Thymus (tissue), 11 donors: ENCODE measurements around the gene SDS. TPM values are rescaled to one million over a fixed set of nuclear protein-coding genes. Genes with fewer than 3 reads are reported as not detected.
A peak's percentile ranks its signal among the peaks of the same experiment; 100 is the strongest.

Source experiments
- DNase-seq, 9 donors: peaks; one replicate each; pipeline ENCODE4 v3.0.0-alpha.2; 2013; ENCODE audit warnings: low spot score in 9 of 9, low read depth in 6 of 9, missing footprints in 1 of 9
- H3K27ac ChIP-seq, 2 donors: one replicate each; pipeline ENCODE4 v1.5.1; 2013; ENCODE audit warnings: control low read depth in 1 of 2, low read depth in 1 of 2, low read length in 1 of 2, mild to moderate bottlenecking in 1 of 2, moderate library complexity in 1 of 2
- H3K27me3 ChIP-seq, 2 donors: one replicate each; pipeline ENCODE4 v1.5.1; 2013; ENCODE audit warnings: low read length in 1 of 2; ENCODE audit not compliant: control insufficient read depth in 2 of 2, insufficient read depth in 1 of 2
- H3K36me3 ChIP-seq, 2 donors: one replicate each; pipeline ENCODE4 v1.5.1; 2013; ENCODE audit warnings: low read length in 1 of 2, mild to moderate bottlenecking in 1 of 2, moderate library complexity in 1 of 2; ENCODE audit not compliant: control insufficient read depth in 2 of 2, insufficient read depth in 2 of 2
- H3K4me1 ChIP-seq, 2 donors: one replicate each; pipeline ENCODE4 v1.5.1; 2013; ENCODE audit warnings: low read length in 2 of 2; ENCODE audit not compliant: control insufficient read depth in 2 of 2, insufficient read depth in 2 of 2
- H3K4me3 ChIP-seq, 2 donors: one replicate each; pipeline ENCODE4 v1.5.1; 2013; ENCODE audit warnings: low read length in 2 of 2, control low read depth in 1 of 2, mild to moderate bottlenecking in 1 of 2
- H3K9me3 ChIP-seq, 2 donors: one replicate each; pipeline ENCODE4 v1.5.1; 2013; ENCODE audit warnings: low read length in 1 of 2, mild to moderate bottlenecking in 1 of 2; ENCODE audit not compliant: control insufficient read depth in 2 of 2, insufficient read depth in 1 of 2
- WGBS: extraction: QIAGEN DNeasy Blood & Tissue Kit; methylation state at CpG from one replicate; pipeline ENCODE4 v1.1.7; 2013; 5-methylcytosine and 5-hydroxymethylcytosine counted together
- polyA plus RNA-seq: library from polyadenylated mRNA; stranded (reverse); fragments of 200-250 nt; gene quantifications from one replicate; pipeline ENCODE4 v1.2.3, GENCODE V29; 2013
- total RNA-seq: library from RNA; stranded (reverse); fragments of 120-200 nt; gene quantifications from one replicate; pipeline ENCODE4 v1.2.4, GENCODE V29; 2013
- donor health status: healthy.

Gene SDS
- total and polyA plus RNA-seq, 2 donors, result 0.52 to 26.3 TPM

DNA sequence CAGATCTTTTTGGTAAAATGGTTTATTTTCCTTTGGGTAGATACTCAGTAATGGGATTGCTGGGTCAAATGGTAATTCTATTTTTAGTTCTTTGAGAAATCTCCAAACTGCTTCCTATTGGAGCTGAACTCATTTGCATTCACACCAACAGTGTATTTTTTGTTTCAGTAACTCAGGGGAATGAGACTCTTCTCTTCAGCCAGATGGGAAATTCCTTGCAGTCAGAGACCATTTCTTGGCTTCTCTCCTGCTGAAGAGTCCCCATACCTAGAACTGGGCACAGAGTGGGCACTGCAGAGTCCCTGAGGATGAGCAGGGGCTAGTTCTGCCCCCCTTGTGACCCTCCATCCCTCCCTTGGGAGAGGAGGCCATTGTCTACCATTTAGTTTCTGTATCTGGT is 29.3 kb upstream of the SDS start:
- no peak overlapping the region for H3K27ac ChIP-seq
- H3K27me3 ChIP-seq, result no peaks in the 10 kb centered on the region
- no peaks in the 10 kb centered on the region for H3K9me3 ChIP-seq
- no peak for DNase-seq
- no peaks in the 10 kb centered on the region for H3K36me3 ChIP-seq
- no peaks in the 10 kb centered on the region for H3K4me1 ChIP-seq
- H3K4me3 ChIP-seq, result no peak overlapping the region

DNA sequence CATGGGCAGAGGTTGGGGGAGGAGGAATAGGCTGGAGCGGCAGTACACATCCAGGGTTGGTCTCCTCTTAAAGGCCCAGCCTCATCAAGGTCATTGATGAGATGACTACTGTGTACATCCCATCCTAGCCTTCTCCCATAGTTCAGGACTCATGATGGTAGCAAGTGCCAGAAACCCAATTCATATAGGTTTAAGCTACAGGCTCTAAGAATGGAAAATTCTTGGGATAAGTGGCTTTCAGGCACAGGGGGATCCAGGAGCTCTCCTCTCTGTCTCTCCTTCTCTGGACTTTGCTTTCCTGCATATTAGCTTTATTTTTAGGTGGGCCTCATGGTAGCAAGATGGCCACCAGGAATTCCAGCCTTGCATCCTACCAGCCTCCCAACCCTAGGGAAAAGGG is 24.8 kb upstream of the SDS start:
- DNase-seq, result no peak
- H3K27ac ChIP-seq, result no peak overlapping the region
- H3K4me3 ChIP-seq, result no peak overlapping the region
- 94% methylated on average over 1 of the region's 1 CpG for WGBS
- no peaks in the 10 kb centered on the region for H3K9me3 ChIP-seq
- no peaks in the 10 kb centered on the region for H3K36me3 ChIP-seq
- H3K27me3 ChIP-seq, result peaks cover 0 to 7% of the 10 kb centered on the region in 2 donors
- H3K4me1 ChIP-seq, result no peaks in the 10 kb centered on the region

DNA sequence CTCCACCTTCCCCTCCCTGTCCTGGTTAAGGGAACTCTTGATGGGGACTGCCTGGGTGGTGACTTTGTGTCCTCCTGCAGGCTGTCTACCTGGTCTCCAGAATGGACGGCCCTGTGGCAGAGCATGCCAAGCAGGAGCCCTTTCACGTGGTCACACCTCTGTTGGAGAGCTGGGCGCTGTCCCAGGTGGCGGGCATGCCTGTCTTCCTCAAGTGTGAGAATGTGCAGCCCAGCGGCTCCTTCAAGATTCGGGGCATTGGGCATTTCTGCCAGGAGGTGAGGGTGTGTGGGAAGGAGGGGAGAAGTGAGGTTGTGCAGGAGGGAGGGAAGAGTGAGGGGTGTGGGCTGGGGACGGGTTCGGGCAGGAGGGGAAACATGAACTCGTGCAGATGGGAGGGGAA is 24.2 kb upstream of the SDS start:
- Histone ChIP-seq H3K4me3 (no peak overlapping the region), H3K27me3 (peaks cover 0 to 7% of the 10 kb centered on the region in 2 donors), H3K27ac (no peak overlapping the region), H3K9me3 (no peaks in the 10 kb centered on the region), H3K36me3 (no peaks in the 10 kb centered on the region), H3K4me1 (no peaks in the 10 kb centered on the region)
- 88% methylated on average over 9 of the region's 9 CpGs for WGBS
- no peak for DNase-seq

DNA sequence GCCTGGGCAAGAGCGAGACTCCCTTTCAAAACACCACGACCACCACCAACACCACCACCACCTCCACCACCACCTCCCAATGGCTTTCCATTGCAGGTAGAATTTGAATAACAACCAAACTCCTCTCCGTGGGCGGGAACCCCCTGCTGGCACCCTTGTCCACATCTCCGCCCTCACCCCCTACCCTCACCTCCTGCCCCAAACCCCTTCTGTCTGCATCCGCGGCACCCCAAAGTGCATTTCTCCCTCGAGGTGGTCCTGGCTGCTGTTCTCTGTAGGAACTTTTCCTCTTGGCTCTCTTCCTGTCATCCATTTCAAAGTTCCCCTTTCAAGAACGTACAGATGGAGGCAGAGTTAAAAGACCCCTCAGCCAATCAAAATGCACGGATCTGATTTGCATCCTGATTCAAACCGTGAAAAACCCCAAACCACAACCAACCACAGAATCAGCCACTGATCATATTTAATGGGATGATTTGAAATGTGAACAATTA is 22.3 kb upstream of the SDS start:
- Histone ChIP-seq H3K27ac (no peak overlapping the region), H3K36me3 (no peaks in the 10 kb centered on the region), H3K4me1 (no peaks in the 10 kb centered on the region), H3K9me3 (no peaks in the 10 kb centered on the region), H3K27me3 (peaks cover 0 to 7% of the 10 kb centered on the region in 2 donors), H3K4me3 (no peak overlapping the region)
- 55% methylated on average over 11 of the region's 11 CpGs for WGBS
- DNase-seq, result no peak

DNA sequence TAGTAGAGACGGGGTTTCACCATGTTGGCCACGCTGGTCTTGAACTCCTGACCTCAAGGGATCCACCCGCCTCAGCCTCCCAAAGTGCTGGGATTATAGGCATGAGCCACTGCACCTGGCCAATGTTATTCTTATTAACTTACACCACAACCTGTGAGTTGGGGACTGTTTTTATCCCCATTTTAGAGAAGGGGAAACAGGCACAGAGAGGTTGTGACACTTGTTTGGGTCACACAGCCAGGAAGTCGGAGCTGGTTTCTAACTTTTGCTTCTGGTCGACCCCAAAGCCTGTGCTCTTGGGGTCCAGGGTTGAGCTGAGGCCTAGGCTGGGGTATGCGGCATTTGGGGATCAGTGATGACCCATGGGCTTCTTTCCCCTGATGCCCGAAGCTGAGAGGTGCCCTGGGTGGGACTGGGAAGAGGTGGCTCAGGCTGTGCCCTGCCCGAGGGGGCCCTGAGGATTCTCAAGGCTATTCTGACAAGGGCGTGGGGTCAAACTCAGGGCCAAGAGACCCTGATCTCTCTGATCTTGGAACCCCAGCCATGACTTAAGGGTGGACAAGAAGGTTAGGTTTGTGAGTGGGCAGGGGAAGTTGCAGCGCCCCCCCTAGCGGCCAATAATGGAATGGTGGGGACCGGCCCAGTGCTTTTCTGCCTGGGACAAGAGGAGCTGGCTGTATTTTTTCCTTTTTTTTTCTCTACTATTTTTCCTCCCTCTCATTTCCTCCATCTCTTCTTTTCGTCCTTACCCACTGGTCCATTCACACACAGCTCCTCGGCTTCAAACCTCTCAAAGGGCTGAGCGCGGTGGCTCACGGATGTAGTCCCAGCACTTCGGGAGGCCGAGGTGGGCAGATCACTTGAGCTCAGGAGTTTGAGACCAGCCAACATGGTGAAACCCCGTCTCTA is 21.5 kb upstream of the SDS start:
- H3K27me3 ChIP-seq, result peaks cover 0 to 7% of the 10 kb centered on the region in 2 donors
- H3K9me3 ChIP-seq, result no peaks in the 10 kb centered on the region
- WGBS, result 72% methylated on average over 20 of the region's 20 CpGs
- no peak overlapping the region for H3K4me3 ChIP-seq
- no peak overlapping the region for H3K27ac ChIP-seq
- H3K36me3 ChIP-seq, result no peaks in the 10 kb centered on the region
- H3K4me1 ChIP-seq, result no peaks in the 10 kb centered on the region
- DNase-seq, result peak in 4 of 9 donors; percentile 17 to 51 (median 35)

DNA sequence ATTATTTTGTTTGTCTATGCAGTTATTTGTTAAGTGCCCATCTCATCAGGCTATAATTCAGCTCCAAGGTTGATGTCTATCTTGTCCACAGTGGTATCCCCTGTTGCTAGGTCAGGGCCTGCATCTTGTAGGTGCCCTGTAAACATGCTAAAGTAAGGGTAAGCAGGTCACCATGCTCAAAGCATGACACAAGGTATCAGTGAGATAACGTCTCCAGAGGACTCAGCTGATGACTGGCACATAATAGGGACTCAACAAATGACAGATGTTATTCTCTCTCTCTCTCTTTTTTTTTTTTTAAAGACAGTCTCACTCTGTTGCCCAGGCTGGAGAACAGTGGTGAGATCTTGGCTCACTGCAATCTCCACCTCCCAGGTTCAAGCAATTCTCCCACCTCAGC is 20.8 kb upstream of the SDS start:
- Histone ChIP-seq H3K36me3 (no peaks in the 10 kb centered on the region), H3K4me3 (no peak overlapping the region), H3K27me3 (peaks cover 0 to 7% of the 10 kb centered on the region in 2 donors), H3K4me1 (no peaks in the 10 kb centered on the region), H3K27ac (no peak overlapping the region), H3K9me3 (no peaks in the 10 kb centered on the region)
- no peak for DNase-seq
- 92% methylated on average over 1 of the region's 1 CpG for WGBS

DNA sequence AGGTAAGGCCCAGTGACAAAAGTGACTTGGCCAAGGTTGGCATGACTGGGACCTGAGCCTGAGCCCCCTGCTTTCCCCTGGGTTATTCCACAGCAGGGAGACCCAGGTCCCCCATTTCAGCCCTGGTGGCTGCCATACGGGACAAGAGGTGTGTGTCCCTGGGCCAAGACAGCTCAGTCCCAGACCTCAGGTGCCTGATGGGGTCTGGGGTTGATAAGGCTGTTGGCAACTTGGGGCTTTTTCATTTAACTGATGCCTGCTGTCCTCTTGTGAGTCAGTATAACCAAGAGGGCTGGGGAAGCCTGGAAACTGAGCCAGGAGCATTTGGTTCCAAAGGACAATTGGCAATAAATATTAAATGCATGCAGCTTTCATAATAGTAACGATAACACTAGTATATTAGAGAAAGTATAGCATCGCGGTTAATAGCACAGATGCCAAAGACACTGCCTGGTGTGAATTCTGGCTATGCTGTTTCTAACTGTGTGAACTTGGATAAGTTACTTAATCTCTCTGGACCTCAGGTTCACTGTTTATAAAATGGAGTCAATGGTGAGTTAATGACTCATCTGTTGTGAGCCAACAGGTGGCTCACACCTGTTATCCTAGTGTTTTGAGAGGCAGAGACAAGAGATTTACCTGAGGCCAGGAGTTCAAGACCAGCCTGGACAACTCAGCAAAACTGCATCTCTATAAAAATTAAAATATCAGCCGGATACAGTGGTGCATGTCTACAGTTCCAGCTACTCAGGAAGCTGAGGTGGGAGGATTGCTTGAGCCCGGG is 19.4 kb upstream of the SDS start:
- H3K27ac ChIP-seq, result peak overlapping the region in 1 of 2 donors; percentile 42
- no peak for DNase-seq
- no peaks in the 10 kb centered on the region for H3K4me1 ChIP-seq
- 95% methylated on average over 6 of the region's 6 CpGs for WGBS
- H3K36me3 ChIP-seq, result no peaks in the 10 kb centered on the region
- no peaks in the 10 kb centered on the region for H3K9me3 ChIP-seq
- H3K4me3 ChIP-seq, result no peak overlapping the region
- H3K27me3 ChIP-seq, result peaks cover 0 to 7% of the 10 kb centered on the region in 2 donors

DNA sequence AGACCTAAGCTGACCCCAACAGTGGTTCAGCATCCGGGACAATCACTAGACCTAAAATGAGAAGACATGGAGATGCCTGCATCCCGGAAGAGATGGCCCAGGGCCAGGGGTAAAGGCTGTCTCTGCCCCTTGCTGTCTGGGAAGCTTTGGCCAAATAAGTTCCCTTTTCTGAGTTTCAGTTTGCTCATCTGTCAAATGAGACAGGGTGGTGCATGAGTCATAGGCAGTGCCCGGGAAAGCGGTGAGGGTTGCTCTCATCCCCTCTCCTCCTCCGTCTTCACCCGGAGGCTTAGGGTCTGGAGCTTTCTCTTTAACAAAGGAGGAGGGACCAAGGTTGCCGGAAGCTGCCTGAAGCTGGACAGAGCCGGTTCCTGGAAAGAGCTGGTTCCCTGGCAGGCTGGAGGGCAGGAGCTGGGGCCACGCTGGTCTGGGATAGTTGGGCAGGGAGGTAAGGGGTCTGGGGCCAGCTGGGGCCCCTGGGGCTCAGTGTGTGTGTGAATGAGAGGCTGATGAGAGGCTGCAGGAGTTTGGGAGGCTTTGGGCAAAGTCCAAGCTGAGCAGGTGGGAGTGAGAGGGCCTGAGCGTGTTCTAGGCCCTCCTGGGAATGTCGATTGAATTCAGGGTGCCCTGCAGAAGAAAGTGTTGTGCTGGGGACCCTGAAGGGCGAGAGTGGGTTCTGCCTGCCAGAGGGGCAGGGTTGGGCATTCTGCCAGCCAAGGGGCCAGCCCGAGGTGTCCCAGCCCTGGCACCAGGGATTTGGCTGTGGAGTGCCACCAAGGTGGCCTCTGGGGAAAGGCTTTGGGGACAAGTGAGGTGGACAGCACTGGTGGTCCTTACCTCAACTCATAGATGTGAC is 18.6 kb upstream of the SDS start, which contains the start of gene SDSL:
SDSL (plus strand) TSS at position 351 of the 856 bp plus-strand sequence. CDS start 5,603 bp downstream, outside the sequence.
- H3K27me3 ChIP-seq, result peaks cover 0 to 5% of the 10 kb centered on the region in 2 donors
- 19% methylated on average over 13 of the region's 13 CpGs for whole genome bisulfite sequencing
- no peaks in the 10 kb centered on the region for H3K9me3 ChIP-seq
- no peaks in the 10 kb centered on the region for H3K4me1 ChIP-seq
- H3K36me3 ChIP-seq, result no peaks in the 10 kb centered on the region
- H3K4me3 ChIP-seq, result peak within 1 kb of the TSS; percentile 15 to 28
- DNase-seq, result peak in 1 of 9 donors; percentile 31
- H3K27ac ChIP-seq, result peak within 1 kb of the TSS; percentile 36 to 42
